Medulla oblongata (tissue), 1 donor: ENCODE data around the gene ZNF536.
"Not testable (repeated sequence)": the region's sequence is repeated elsewhere in the genome, so short reads cannot be mapped to it uniquely, and the experiment has no call there.

Experiments used
- DNase-seq: peaks from one replicate; pipeline ENCODE4 v3.0.0-alpha.2; 2015; ENCODE audit errors: extremely low spot score

Gene ZNF536

DNA sequence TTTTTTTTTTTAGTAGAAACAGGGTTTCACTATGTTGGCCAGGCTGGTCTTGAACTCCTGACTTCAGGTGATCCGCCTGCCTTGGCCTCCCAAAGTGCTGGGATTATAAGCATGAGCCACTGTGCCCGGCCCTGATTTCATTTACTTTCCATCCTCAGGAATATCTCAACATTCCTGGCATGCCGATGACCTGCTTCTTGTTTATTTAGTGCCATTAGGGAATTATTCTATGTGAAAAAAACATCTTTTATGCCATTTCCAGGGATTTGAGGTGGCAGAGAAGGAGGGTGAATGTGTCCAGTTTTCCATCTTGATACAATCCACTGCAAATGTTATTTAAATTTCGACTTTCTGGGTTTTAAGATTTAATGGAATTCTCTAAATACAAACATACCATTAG is 45.0 kb downstream of the ZNF536 start:
- DNase-seq, result not testable (repeated sequence)

- DNase-seq, result peak; percentile 62
Measured at GRCh38 chr19:30419568-30420180, 47.5 kb downstream of the ZNF536 start.

DNA sequence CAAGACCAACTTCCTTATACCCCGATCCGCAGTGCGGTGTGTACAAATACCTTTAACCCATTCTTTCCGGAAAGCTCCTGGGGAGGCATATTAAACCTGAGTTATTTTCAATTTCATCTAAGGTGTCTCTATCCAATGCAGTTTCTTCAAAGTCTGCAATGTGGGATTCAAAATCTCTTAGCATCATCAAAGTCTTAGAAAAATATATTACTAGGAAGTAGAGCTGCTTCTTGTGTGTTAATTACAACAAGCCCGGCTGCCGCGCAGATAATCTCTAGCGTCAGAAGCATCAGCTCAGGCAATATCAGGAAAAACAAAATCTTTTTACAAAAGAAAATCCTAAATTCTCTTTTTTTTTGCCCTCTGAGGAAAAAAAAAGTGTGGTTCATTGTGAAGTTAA is 48.1 kb downstream of the ZNF536 start:
- no peak for DNase-seq

DNA sequence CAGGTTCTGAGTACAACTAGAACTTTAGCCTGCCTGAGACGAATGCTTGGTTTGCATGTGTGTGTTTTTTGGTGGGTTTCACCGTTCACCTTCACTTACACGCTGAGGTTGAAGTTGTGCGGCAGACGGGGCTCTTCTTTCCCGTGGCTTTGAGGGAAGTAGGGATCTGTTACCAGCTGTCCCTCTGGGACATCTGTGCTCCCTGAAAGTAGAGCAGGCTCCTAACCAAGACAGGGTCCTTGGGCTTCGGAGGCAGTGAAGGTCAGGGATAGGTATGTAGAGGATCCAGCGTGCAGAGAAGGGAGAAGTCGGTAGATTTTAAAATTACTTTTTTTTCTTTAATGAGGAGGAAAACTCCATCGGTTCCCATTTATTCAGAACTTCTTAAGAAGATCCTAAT is 48.7 kb downstream of the ZNF536 start:
- DNase-seq, result no peak

DNA sequence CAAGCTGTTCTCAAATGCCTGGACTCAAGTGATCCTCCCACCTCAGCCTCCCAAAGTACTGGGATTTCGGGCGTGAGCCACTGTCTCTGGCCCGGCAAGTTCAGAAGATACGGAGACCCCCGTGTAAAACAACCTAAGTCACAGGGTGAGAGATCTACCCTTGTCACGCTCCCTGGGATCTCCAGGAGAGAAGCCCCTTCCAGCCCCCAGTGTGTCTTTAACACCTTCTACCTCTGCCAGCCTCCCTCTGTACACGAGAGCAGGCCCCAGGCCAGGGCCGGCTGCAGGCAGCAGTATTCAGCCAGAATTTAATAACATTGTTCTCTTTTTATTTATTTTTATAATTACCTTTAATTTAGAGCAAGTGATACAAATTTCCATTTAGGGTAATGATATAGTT is 49.4 kb downstream of the ZNF536 start:
- no peak for DNase-seq

GRCh38 chr19:30423481-30423880 is 51.3 kb downstream of the ZNF536 start:
- DNase-seq, result no peak

GRCh38 chr19:30425885-30426838 is 54.0 kb downstream of the ZNF536 start:
- DNase-seq, result no peak

DNA sequence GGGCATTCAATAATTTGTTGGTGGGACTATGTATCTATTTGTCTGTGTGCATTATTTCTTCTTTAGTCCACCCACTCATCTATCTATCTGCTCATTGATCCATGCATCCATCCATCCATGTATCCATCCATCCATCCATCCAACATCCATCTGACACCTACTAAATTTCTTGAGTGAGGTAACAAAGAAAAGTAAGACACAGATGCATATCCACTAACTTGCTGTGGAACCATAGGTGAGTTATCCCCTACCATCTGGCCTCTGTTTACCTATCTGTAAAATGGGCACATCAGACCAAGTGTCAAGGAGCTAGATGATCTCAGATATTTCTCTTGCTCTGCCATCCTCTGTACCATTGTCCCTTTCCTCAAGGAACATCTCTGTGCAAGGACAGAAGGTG is 54.7 kb downstream of the ZNF536 start:
- DNase-seq, result no peak

DNA sequence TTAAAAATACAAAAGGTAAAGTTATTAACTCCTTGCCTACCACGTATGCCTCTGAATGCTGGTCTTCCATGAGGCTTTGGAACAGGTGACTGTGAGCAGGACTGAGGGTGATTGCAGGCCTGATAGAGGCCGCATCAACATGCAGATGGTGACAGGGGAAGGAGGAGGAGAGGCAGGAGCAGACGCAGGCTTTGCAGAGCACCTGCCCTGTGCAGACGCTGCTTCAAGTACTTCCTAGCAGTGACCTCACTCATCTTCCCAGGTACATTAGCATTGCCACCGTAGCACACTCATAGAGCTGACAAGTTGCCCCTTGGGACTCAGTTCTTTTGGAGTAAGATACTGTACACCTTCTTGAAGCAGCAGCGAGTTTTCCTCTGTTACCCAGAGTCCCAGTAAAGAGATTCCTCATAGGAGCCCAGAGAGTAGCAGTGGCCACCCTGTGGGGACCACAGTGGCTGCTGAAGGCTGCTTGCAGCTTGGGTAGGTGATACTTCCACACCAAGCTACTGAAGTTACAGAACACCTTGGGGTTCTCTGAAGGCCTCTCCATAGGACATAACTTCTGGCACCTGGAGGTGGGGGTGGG is 56.0 kb downstream of the ZNF536 start:
- no peak for DNase-seq

DNA sequence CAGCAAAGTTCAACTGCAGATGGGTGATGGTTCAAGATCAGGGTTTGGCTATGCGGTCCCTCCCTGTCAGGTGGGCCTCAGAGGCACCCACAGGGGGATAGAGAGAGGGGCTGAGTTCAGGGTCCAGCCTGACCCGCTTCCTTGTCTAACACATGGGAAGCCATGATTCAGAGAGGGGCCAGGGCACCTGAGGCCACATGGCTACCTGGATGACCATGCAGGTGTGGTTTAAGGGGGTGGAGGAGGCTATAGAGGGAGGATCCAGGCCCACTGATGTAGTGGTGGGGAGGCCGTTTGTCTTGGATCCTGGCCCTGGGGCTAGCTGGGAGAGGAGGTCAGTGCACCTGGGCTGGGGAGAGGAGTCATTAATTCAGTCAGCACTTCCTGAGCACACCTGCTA is 56.7 kb downstream of the ZNF536 start:
- DNase-seq, result no peak

- no peak for DNase-seq
Measured at GRCh38 chr19:30430206-30430734, 58.1 kb downstream of the ZNF536 start.

DNA sequence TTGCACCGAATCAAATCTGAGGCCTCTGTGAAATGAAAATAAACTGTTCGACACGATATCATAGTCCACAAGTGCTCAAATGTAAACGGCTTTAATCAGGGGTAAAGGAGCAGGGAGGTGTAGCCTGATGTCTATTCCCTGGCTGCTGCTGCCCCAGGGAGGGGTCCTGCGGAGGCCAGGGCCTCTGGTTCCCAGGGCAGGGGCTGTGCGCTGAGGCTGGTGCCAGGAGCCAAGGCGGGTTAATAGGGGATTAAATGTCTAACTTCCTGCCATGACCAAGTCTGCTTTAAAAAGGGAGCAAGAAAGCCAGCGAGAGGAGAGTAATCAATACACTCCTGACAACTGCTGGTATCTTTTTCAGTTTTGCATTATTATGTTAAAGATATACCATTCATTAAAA is 59.4 kb downstream of the ZNF536 start:
- no peak for DNase-seq

DNA sequence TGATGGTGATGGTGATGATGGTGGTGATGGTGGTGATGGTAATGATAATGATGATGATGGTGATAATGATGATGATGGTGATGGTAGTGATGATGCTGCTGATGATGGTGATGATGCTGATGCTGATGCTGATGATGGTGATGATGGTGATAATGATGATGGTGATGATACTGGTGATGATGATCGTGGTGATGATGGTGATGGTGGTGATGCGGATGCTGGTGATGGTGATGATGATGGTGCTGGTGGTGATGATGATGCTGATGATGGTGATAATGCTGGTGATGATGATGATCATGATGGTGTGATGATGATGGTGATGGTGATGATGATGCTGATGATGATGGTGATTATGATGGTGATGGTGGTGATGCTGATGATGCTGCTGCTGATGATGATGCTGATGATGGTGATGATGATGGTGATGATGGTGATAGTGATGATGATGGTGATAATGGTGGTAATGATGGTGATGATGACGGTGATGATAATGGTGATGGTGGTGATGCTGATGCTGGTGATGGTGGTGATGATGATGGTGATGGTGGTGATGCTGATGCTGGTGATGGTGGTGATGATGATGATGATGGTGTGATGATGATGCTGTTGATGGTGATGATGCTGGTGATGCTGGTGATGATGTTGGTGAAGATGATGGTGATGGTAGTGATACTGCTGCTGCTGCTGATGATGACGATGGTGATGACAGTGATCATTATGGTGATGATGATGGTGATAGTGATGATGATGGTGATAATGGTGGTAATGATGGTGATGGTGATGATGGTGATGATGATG is 62.8 kb downstream of the ZNF536 start:
- DNase-seq, result no peak

- DNase-seq, result no peak
Measured at GRCh38 chr19:30437869-30438268, 65.7 kb downstream of the ZNF536 start.

- DNase-seq, result no peak
Measured at GRCh38 chr19:30439310-30439709, 67.1 kb downstream of the ZNF536 start.

GRCh38 chr19:30441011-30441410 is 68.8 kb downstream of the ZNF536 start:
- no peak for DNase-seq

- DNase-seq, result no peak
Measured at GRCh38 chr19:30442674-30443073, 70.5 kb downstream of the ZNF536 start.

GRCh38 chr19:30443531-30444252 is 71.5 kb downstream of the ZNF536 start:
- no peak for DNase-seq

DNA sequence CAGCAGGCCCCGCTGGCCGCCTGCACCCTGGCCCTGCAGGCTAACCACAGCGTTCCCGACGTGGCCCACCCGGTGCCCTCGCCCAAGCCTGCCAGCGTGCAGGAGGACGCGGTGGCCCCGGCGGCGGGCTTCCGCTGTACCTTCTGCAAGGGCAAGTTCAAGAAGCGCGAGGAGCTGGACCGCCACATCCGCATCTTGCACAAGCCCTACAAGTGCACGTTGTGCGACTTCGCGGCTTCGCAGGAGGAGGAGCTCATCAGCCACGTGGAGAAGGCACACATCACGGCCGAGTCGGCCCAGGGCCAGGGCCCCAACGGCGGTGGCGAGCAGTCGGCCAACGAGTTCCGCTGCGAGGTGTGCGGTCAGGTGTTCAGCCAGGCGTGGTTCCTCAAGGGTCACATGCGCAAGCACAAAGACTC is 72.1 kb downstream of the ZNF536 start:
- DNase-seq, result no peak

GRCh38 chr19:30444686-30445232 is 72.6 kb downstream of the ZNF536 start:
- no peak for DNase-seq

- no peak for DNase-seq
Measured at GRCh38 chr19:30445385-30445784, 73.2 kb downstream of the ZNF536 start.
